ENCODE results near the gene SCAI.

The SCAI gene

GRCh38 chr9:124914753-124915405 lies 228.4 kb downstream of the SCAI start:
- Histone ChIP-seq H3K4me2 (ENCODE audit: low read length, poor library complexity, severe bottlenecking) (no peak overlapping the region), H2BK15ac (ENCODE audit: low read depth, poor library complexity, severe bottlenecking) (no peak overlapping the region), H3K14ac (ENCODE audit: low read length in 2 of 2) (no peak overlapping the region), H3K9ac (ENCODE audit: low read length) (no peak overlapping the region), H3K9me3 (ENCODE audit: control insufficient read depth, low read length) (no peaks in the 10 kb centered on the region), H2BK12ac (ENCODE audit: low read length in 2 of 2) (no peak overlapping the region), H3K79me1 (replicated peaks; ENCODE audit: low read length, poor library complexity, severe bottlenecking) (no peaks in the 10 kb centered on the region), H2BK5ac (ENCODE audit: low read depth, low read length, poor library complexity, severe bottlenecking) (no peak overlapping the region), H4K91ac (ENCODE audit: low read length) (no peak overlapping the region), H3K4me3 (ENCODE audit: insufficient read depth in 1 of 2, low read depth in 1 of 2, low read length in 2 of 2) (no peak overlapping the region), H3K18ac (ENCODE audit: low read depth in 1 of 2, low read length in 2 of 2) (no peak overlapping the region), H3K27me3 (ENCODE audit: control insufficient read depth in 1 of 2, insufficient read depth in 1 of 2, low read length in 2 of 2) (no peaks in the 10 kb centered on the region), H4K8ac (ENCODE audit: low read length) (no peak overlapping the region), H3K4ac (ENCODE audit: low read depth in 1 of 2, low read length in 2 of 2) (no peak overlapping the region), H3K23ac (ENCODE audit: low read length in 2 of 2) (no peak overlapping the region), H3K27ac (ENCODE audit: low read length, poor library complexity, severe bottlenecking) (no peak overlapping the region), H2AK5ac (ENCODE audit: low read length, severe bottlenecking) (no peak overlapping the region), H3K4me1 (ENCODE audit: control insufficient read depth, insufficient read depth, low read depth, low read length) (no peaks in the 10 kb centered on the region), H3K36me3 (ENCODE audit: control insufficient read depth in 1 of 2, insufficient read depth in 2 of 2, low read depth in 1 of 2, low read length in 2 of 2) (peaks cover 22 to 70% of the 10 kb centered on the region in 2 experiments), H2BK120ac (ENCODE audit: low read depth, low read length) (no peak overlapping the region), H2AFZ (ENCODE audit: low read depth, low read length) (no peak overlapping the region)
- no peak for DNase-seq
- 97% methylated on average over 4 of the region's 5 CpGs for WGBS

- H2AK5ac ChIP-seq (ENCODE audit: low read length, severe bottlenecking), result no peak overlapping the region
- no peak overlapping the region for H3K14ac ChIP-seq (ENCODE audit: low read length in 2 of 2)
- no peak overlapping the region for H3K4ac ChIP-seq (ENCODE audit: low read depth in 1 of 2, low read length in 2 of 2)
- no peak overlapping the region for H3K9ac ChIP-seq (ENCODE audit: low read length)
- no peak overlapping the region for H2BK15ac ChIP-seq (ENCODE audit: low read depth, poor library complexity, severe bottlenecking)
- H2AFZ ChIP-seq (ENCODE audit: low read depth, low read length), result no peak overlapping the region
- H2BK5ac ChIP-seq (ENCODE audit: low read depth, low read length, poor library complexity, severe bottlenecking), result no peak overlapping the region
- DNase-seq, result no peak
- H3K27ac ChIP-seq (ENCODE audit: low read length, poor library complexity, severe bottlenecking), result no peak overlapping the region
- no peaks in the 10 kb centered on the region for H3K27me3 ChIP-seq (ENCODE audit: control insufficient read depth in 1 of 2, insufficient read depth in 1 of 2, low read length in 2 of 2)
- no peak overlapping the region for H4K8ac ChIP-seq (ENCODE audit: low read length)
- H3K4me1 ChIP-seq (ENCODE audit: control insufficient read depth, insufficient read depth, low read depth, low read length), result no peaks in the 10 kb centered on the region
- H4K91ac ChIP-seq (ENCODE audit: low read length), result no peak overlapping the region
- H2BK120ac ChIP-seq (ENCODE audit: low read depth, low read length), result no peak overlapping the region
- peaks cover 17 to 62% of the 10 kb centered on the region in 2 experiments for H3K36me3 ChIP-seq (ENCODE audit: control insufficient read depth in 1 of 2, insufficient read depth in 2 of 2, low read depth in 1 of 2, low read length in 2 of 2)
- H2BK12ac ChIP-seq (ENCODE audit: low read length in 2 of 2), result no peak overlapping the region
- H3K4me2 ChIP-seq (ENCODE audit: low read length, poor library complexity, severe bottlenecking), result no peak overlapping the region
- H3K79me1 ChIP-seq (replicated peaks; ENCODE audit: low read length, poor library complexity, severe bottlenecking), result no peaks in the 10 kb centered on the region
- no peak overlapping the region for H3K18ac ChIP-seq (ENCODE audit: low read depth in 1 of 2, low read length in 2 of 2)
- WGBS, result no CpG with 5 or more reads among the region's 2 CpGs
- H3K4me3 ChIP-seq (ENCODE audit: insufficient read depth in 1 of 2, low read depth in 1 of 2, low read length in 2 of 2), result no peak overlapping the region
- H3K23ac ChIP-seq (ENCODE audit: low read length in 2 of 2), result no peak overlapping the region
- no peaks in the 10 kb centered on the region for H3K9me3 ChIP-seq (ENCODE audit: control insufficient read depth, low read length)
These were observed 229.9 kb downstream of the SCAI start for GRCh38 chr9:124913378-124913777.

- H2BK15ac ChIP-seq (ENCODE audit: low read depth, poor library complexity, severe bottlenecking), result no peak overlapping the region
- no peaks in the 10 kb centered on the region for H3K27me3 ChIP-seq (ENCODE audit: control insufficient read depth in 1 of 2, insufficient read depth in 1 of 2, low read length in 2 of 2)
- H2AFZ ChIP-seq (ENCODE audit: low read depth, low read length), result no peak overlapping the region
- H3K4me3 ChIP-seq (ENCODE audit: insufficient read depth in 1 of 2, low read depth in 1 of 2, low read length in 2 of 2), result no peak overlapping the region
- no peak overlapping the region for H4K91ac ChIP-seq (ENCODE audit: low read length)
- no peaks in the 10 kb centered on the region for H3K79me1 ChIP-seq (replicated peaks; ENCODE audit: low read length, poor library complexity, severe bottlenecking)
- H3K27ac ChIP-seq (ENCODE audit: low read length, poor library complexity, severe bottlenecking), result no peak overlapping the region
- H3K4ac ChIP-seq (ENCODE audit: low read depth in 1 of 2, low read length in 2 of 2), result no peak overlapping the region
- 100% methylated on average over 1 of the region's 1 CpG for WGBS
- H2AK5ac ChIP-seq (ENCODE audit: low read length, severe bottlenecking), result no peak overlapping the region
- H3K4me1 ChIP-seq (ENCODE audit: control insufficient read depth, insufficient read depth, low read depth, low read length), result no peaks in the 10 kb centered on the region
- DNase-seq, result no peak
- H3K23ac ChIP-seq (ENCODE audit: low read length in 2 of 2), result no peak overlapping the region
- H2BK5ac ChIP-seq (ENCODE audit: low read depth, low read length, poor library complexity, severe bottlenecking), result no peak overlapping the region
- no peak overlapping the region for H3K4me2 ChIP-seq (ENCODE audit: low read length, poor library complexity, severe bottlenecking)
- H3K9me3 ChIP-seq (ENCODE audit: control insufficient read depth, low read length), result no peaks in the 10 kb centered on the region
- peaks cover 17 to 70% of the 10 kb centered on the region in 2 experiments for H3K36me3 ChIP-seq (ENCODE audit: control insufficient read depth in 1 of 2, insufficient read depth in 2 of 2, low read depth in 1 of 2, low read length in 2 of 2)
- H4K8ac ChIP-seq (ENCODE audit: low read length), result no peak overlapping the region
- no peak overlapping the region for H3K14ac ChIP-seq (ENCODE audit: low read length in 2 of 2)
- no peak overlapping the region for H3K9ac ChIP-seq (ENCODE audit: low read length)
- H2BK120ac ChIP-seq (ENCODE audit: low read depth, low read length), result no peak overlapping the region
- no peak overlapping the region for H2BK12ac ChIP-seq (ENCODE audit: low read length in 2 of 2)
- H3K18ac ChIP-seq (ENCODE audit: low read depth in 1 of 2, low read length in 2 of 2), result no peak overlapping the region
These were observed 231.6 kb downstream of the SCAI start for GRCh38 chr9:124911766-124912165.

GRCh38 chr9:124908098-124908497 lies 235.2 kb downstream of the SCAI start:
- no CpG with 5 or more reads among the region's 2 CpGs for WGBS
- no peak overlapping the region for H2BK15ac ChIP-seq (ENCODE audit: low read depth, poor library complexity, severe bottlenecking)
- no peaks in the 10 kb centered on the region for H3K79me1 ChIP-seq (replicated peaks; ENCODE audit: low read length, poor library complexity, severe bottlenecking)

More at GRCh38 chr9:124908098-124908497, 235.2 kb downstream of the SCAI start:
- Histone ChIP-seq H2BK120ac (ENCODE audit: low read depth, low read length) (no peak overlapping the region), H3K27me3 (ENCODE audit: control insufficient read depth in 1 of 2, insufficient read depth in 1 of 2, low read length in 2 of 2) (no peaks in the 10 kb centered on the region), H3K4me2 (ENCODE audit: low read length, poor library complexity, severe bottlenecking) (no peak overlapping the region), H2AFZ (ENCODE audit: low read depth, low read length) (no peak overlapping the region), H3K14ac (ENCODE audit: low read length in 2 of 2) (no peak overlapping the region), H4K91ac (ENCODE audit: low read length) (no peak overlapping the region), H3K23ac (ENCODE audit: low read length in 2 of 2) (no peak overlapping the region), H2AK5ac (ENCODE audit: low read length, severe bottlenecking) (no peak overlapping the region), H2BK12ac (ENCODE audit: low read length in 2 of 2) (no peak overlapping the region), H3K9ac (ENCODE audit: low read length) (no peak overlapping the region), H3K4me1 (ENCODE audit: control insufficient read depth, insufficient read depth, low read depth, low read length) (no peaks in the 10 kb centered on the region), H2BK5ac (ENCODE audit: low read depth, low read length, poor library complexity, severe bottlenecking) (no peak overlapping the region), H3K18ac (ENCODE audit: low read depth in 1 of 2, low read length in 2 of 2) (no peak overlapping the region), H3K4me3 (ENCODE audit: insufficient read depth in 1 of 2, low read depth in 1 of 2, low read length in 2 of 2) (no peak overlapping the region), H3K27ac (ENCODE audit: low read length, poor library complexity, severe bottlenecking) (no peak overlapping the region), H3K36me3 (ENCODE audit: control insufficient read depth in 1 of 2, insufficient read depth in 2 of 2, low read depth in 1 of 2, low read length in 2 of 2) (peaks cover 17 to 55% of the 10 kb centered on the region in 2 experiments), H4K8ac (ENCODE audit: low read length) (no peak overlapping the region), H3K4ac (ENCODE audit: low read depth in 1 of 2, low read length in 2 of 2) (no peak overlapping the region), H3K9me3 (ENCODE audit: control insufficient read depth, low read length) (no peaks in the 10 kb centered on the region)
- no peak for DNase-seq
